Parathyroid adenoma (tissue), 2 donors: ENCODE measurements around the gene DSPP.
A peak's percentile ranks its signal among the peaks of the same experiment; 100 is the strongest.

Experiments
- H2AFZ ChIP-seq: fragments of 300-600 bp; sonication (generic); one replicate; pipeline ENCODE4 v1.7.0; 2017; ENCODE audit warnings: antibody characterized with exemption, mild to moderate bottlenecking
- H3K27ac ChIP-seq: fragments of 300-600 bp; sonication (generic); one replicate; pipeline ENCODE4 v1.7.0; 2017
- H3K27me3 ChIP-seq: fragments of 300-600 bp; sonication (generic); one replicate; pipeline ENCODE4 v1.7.0; 2017; ENCODE audit warnings: low read length; ENCODE audit not compliant: control insufficient read depth, insufficient read depth
- H3K36me3 ChIP-seq: fragments of 300-600 bp; sonication (generic); one replicate; pipeline ENCODE4 v1.7.0; 2017; ENCODE audit warnings: low read length; ENCODE audit not compliant: control insufficient read depth, insufficient read depth
- H3K4me1 ChIP-seq: fragments of 300-600 bp; sonication (generic); one replicate; pipeline ENCODE4 v1.7.0; 2017; ENCODE audit warnings: control low read depth
- H3K4me2 ChIP-seq: fragments of 300-600 bp; sonication (generic); one replicate; pipeline ENCODE4 v1.7.0; 2017; ENCODE audit warnings: low read length
- H3K4me3 ChIP-seq: fragments of 300-600 bp; sonication (generic); one replicate; pipeline ENCODE4 v1.7.0; 2017; ENCODE audit warnings: low read depth, low read length
- H3K79me2 ChIP-seq: fragments of 300-600 bp; sonication (generic); one replicate; pipeline ENCODE4 v1.7.0; 2017; ENCODE audit warnings: control low read depth
- H3K9ac ChIP-seq: fragments of 300-600 bp; sonication (generic); one replicate; pipeline ENCODE4 v1.7.0; 2017; ENCODE audit warnings: mild to moderate bottlenecking
- H3K9me3 ChIP-seq: fragments of 300-600 bp; sonication (generic); one replicate; pipeline ENCODE4 v1.7.0; 2017; ENCODE audit warnings: low read length; ENCODE audit not compliant: control insufficient read depth
- TF ChIP-seq, protein P1 (sequence below): fragments of 300-600 bp; sonication (generic); IDR thresholded peaks from one replicate; pipeline ENCODE4 v1.7.0; 2017; ENCODE audit warnings: antibody characterized with exemption, mild to moderate bottlenecking
- donor health status: primary hyperparathyroidism.

The DSPP gene

DNA sequence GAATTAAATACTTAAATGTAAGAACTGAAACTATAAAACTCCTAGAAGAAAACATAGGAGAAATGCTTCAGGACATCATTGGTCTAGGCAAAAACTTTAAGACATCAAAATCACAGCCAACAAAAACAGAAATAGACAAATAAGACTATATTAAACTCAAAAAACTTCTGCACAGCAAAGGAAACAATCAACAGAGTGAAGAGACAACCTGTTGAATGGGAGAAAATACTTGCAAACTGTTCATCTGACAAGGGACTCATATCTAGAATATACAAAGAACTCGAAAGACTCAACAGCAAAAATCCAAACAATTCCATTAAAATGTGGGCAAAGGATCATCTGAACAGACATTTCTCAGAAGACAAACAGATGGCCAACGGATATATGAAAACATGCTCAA, 16.2 kb upstream of the DSPP start:
- Histone ChIP-seq H3K27me3 (no peaks in the 10 kb centered on the region), H3K4me2 (no peak overlapping the region), H3K27ac (no peak overlapping the region), H3K79me2 (no peaks in the 10 kb centered on the region), H2AFZ (no peak overlapping the region), H3K36me3 (no peaks in the 10 kb centered on the region), H3K4me3 (no peak overlapping the region), H3K9me3 (no peaks in the 10 kb centered on the region), H3K4me1 (peaks cover 4% of the 10 kb centered on the region), H3K9ac (no peak overlapping the region)
- TF ChIP-seq, protein P1, sequence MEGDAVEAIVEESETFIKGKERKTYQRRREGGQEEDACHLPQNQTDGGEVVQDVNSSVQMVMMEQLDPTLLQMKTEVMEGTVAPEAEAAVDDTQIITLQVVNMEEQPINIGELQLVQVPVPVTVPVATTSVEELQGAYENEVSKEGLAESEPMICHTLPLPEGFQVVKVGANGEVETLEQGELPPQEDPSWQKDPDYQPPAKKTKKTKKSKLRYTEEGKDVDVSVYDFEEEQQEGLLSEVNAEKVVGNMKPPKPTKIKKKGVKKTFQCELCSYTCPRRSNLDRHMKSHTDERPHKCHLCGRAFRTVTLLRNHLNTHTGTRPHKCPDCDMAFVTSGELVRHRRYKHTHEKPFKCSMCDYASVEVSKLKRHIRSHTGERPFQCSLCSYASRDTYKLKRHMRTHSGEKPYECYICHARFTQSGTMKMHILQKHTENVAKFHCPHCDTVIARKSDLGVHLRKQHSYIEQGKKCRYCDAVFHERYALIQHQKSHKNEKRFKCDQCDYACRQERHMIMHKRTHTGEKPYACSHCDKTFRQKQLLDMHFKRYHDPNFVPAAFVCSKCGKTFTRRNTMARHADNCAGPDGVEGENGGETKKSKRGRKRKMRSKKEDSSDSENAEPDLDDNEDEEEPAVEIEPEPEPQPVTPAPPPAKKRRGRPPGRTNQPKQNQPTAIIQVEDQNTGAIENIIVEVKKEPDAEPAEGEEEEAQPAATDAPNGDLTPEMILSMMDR = no peak

GRCh38 chr4:87601361-87601760, 7.0 kb upstream of the DSPP start:
- no peaks in the 10 kb centered on the region for H3K27me3 ChIP-seq
- no peaks in the 10 kb centered on the region for H3K4me1 ChIP-seq
- no peak overlapping the region for H3K27ac ChIP-seq
- H2AFZ ChIP-seq = no peak overlapping the region
- H3K4me3 ChIP-seq = no peak overlapping the region
- H3K9me3 ChIP-seq = no peaks in the 10 kb centered on the region
- TF ChIP-seq, protein P1 = no peak
- H3K36me3 ChIP-seq = no peaks in the 10 kb centered on the region
- no peak overlapping the region for H3K9ac ChIP-seq
- H3K79me2 ChIP-seq = no peaks in the 10 kb centered on the region
- H3K4me2 ChIP-seq = no peak overlapping the region

DNA sequence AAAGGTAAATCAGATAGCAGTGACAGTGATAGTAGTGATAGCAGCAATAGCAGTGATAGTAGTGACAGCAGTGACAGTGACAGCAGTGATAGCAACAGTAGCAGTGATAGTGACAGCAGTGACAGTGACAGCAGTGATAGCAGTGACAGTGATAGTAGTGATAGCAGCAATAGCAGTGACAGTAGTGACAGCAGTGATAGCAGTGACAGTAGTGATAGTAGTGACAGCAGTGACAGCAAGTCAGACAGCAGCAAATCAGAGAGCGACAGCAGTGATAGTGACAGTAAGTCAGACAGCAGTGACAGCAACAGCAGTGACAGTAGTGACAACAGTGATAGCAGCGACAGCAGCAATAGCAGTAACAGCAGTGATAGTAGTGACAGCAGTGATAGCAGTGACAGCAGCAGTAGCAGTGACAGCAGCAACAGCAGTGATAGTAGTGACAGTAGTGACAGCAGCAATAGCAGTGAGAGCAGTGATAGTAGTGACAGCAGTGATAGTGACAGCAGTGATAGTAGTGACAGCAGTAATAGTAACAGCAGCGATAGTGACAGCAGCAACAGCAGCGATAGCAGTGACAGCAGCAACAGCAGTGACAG, 6.1 kb downstream of the DSPP start:
- H3K4me2 ChIP-seq = no peak overlapping the region
- no peaks in the 10 kb centered on the region for H3K9me3 ChIP-seq
- H3K4me3 ChIP-seq = no peak overlapping the region
- no peaks in the 10 kb centered on the region for H3K27me3 ChIP-seq
- H2AFZ ChIP-seq = no peak overlapping the region
- H3K79me2 ChIP-seq = no peaks in the 10 kb centered on the region
- no peak overlapping the region for H3K27ac ChIP-seq
- TF ChIP-seq, protein P1 = no peak
- H3K9ac ChIP-seq = no peak overlapping the region
- no peaks in the 10 kb centered on the region for H3K4me1 ChIP-seq
- H3K36me3 ChIP-seq = no peaks in the 10 kb centered on the region

DNA sequence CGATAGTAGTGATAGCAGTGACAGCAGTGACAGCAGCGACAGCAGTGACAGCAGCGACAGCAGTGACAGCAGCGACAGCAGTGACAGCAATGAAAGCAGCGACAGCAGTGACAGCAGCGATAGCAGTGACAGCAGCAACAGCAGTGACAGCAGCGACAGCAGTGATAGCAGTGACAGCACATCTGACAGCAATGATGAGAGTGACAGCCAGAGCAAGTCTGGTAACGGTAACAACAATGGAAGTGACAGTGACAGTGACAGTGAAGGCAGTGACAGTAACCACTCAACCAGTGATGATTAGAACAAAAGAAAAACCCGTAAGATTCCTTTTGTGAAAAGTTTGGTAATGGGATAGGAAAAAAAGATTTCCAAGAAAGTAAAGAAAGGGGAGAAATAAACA, 7.9 kb downstream of the DSPP start:
- no peaks in the 10 kb centered on the region for H3K4me1 ChIP-seq
- TF ChIP-seq, protein P1 = no peak
- no peaks in the 10 kb centered on the region for H3K9me3 ChIP-seq

GRCh38 chr4:87620086-87620485, 11.8 kb downstream of the DSPP start:
- Histone ChIP-seq H3K4me1 (no peaks in the 10 kb centered on the region), H3K27me3 (no peaks in the 10 kb centered on the region), H3K4me3 (no peak overlapping the region), H3K79me2 (no peaks in the 10 kb centered on the region), H3K27ac (peak overlapping the region; percentile 5), H3K36me3 (no peaks in the 10 kb centered on the region), H3K9ac (no peak overlapping the region), H2AFZ (no peak overlapping the region), H3K9me3 (no peaks in the 10 kb centered on the region), H3K4me2 (no peak overlapping the region)
- TF ChIP-seq, protein P1 = no peak

More for the DNA sequence above, 7.9 kb downstream of the DSPP start:
- Histone ChIP-seq H3K4me3 (no peak overlapping the region), H3K27me3 (no peaks in the 10 kb centered on the region), H3K79me2 (no peaks in the 10 kb centered on the region), H3K9ac (no peak overlapping the region), H2AFZ (no peak overlapping the region), H3K4me2 (no peak overlapping the region), H3K36me3 (no peaks in the 10 kb centered on the region), H3K27ac (no peak overlapping the region)
